Left ventricle myocardium superior (tissue), 1 donor: ENCODE data around the gene IRX2. TPM values are rescaled to one million over a fixed set of nuclear protein-coding genes. Genes with fewer than 3 reads are reported as not detected.
A peak's percentile ranks its signal among the peaks of the same experiment; 100 is the strongest.

Source experiments
- ATAC-seq: fragments of 200-7000 bp; cut with Tn5 transposase; one replicate; pipeline ENCODE4 v1.9.1; 2020; ENCODE audit warnings: mild to moderate bottlenecking, moderate library complexity
- DNase-seq: peaks from one replicate; pipeline ENCODE4 v3.0.0-alpha.2; 2020
- intact Hi-C: fragments of 100-400 bp; cut with micrococcal nuclease; formaldehyde crosslinking; loops from one replicate; pipeline ENCODE4 v1.11.0; 2022
- long read RNA-seq: library from polyadenylated mRNA; unstranded; transcript quantifications from one replicate; pipeline ENCODE4 v2.0.0, GENCODE V29; 2021
- total RNA-seq: library from RNA; stranded (reverse); fragmentation: NEBNext Ultra II Directional; extraction: Animal tissue kit (Norgen Biotek cat#: 25700); gene quantifications from one replicate; pipeline ENCODE4 v1.2.1, GENCODE V29; 2021
- donor health status: DM: no; HTN: yes; CAD: no; lungs with severe emphysema.

IRX2 gene
- total RNA-seq, result 3.1 TPM
- long read RNA-seq, partial matches to known transcripts, result 5 of 8 reads
- long read RNA-seq, other reads (novel, unspliced or antisense), result 0 of 8 reads

- intact Hi-C loops, result no loop called here
- DNase-seq (peak; percentile 87), ATAC-seq (peak; percentile 96)
Observed at GRCh38 chr5:2751592-2752021, at the start of gene IRX2. Gene IRX2 (minus strand): TSS chr5:2751677. CDS start chr5:2751413, 264 bp downstream.

- intact Hi-C loops, result no loop called here
- ATAC-seq, result no peak
- no peak for DNase-seq
Observed at GRCh38 chr5:2800035-2800434, 48.6 kb upstream of the IRX2 start.

GRCh38 chr5:2797981-2798380 lies 46.5 kb upstream of the IRX2 start:
- intact Hi-C loops, result no loop called here
- no peak for DNase-seq
- ATAC-seq, result no peak

GRCh38 chr5:2797160-2797559 lies 45.7 kb upstream of the IRX2 start:
- DNase-seq, result no peak
- no peak for ATAC-seq
- intact Hi-C loops, result no loop called here

- ATAC-seq (no peak), DNase-seq (no peak)
- intact Hi-C loops, result no loop called here
Observed at GRCh38 chr5:2783223-2783622, 31.7 kb upstream of the IRX2 start.

- intact Hi-C loops, result no loop called here
- DNase-seq (no peak), ATAC-seq (no peak)
Observed at GRCh38 chr5:2782658-2783057, 31.2 kb upstream of the IRX2 start.

- ATAC-seq, result no peak
- intact Hi-C loops, result no loop called here
Observed at GRCh38 chr5:2780421-2781171, 29.1 kb upstream of the IRX2 start.

GRCh38 chr5:2779459-2779858 lies 28.0 kb upstream of the IRX2 start:
- no peak for DNase-seq
- ATAC-seq, result no peak
- intact Hi-C loops, result no loop called here

More at GRCh38 chr5:2780421-2781171, 29.1 kb upstream of the IRX2 start:
- DNase-seq, result no peak

GRCh38 chr5:2776337-2777302 lies 25.1 kb upstream of the IRX2 start:
- ATAC-seq (no peak), DNase-seq (no peak)
- intact Hi-C loops, result no loop called here

- ATAC-seq (no peak), DNase-seq (no peak)
- intact Hi-C loops, result no loop called here
Observed at GRCh38 chr5:2773327-2773726, 21.9 kb upstream of the IRX2 start.

GRCh38 chr5:2767089-2767488 lies 15.6 kb upstream of the IRX2 start:
- intact Hi-C loops, result no loop called here
- no peak for DNase-seq
- ATAC-seq, result no peak

- DNase-seq (no peak), ATAC-seq (no peak)
- intact Hi-C loops, result no loop called here
Observed at GRCh38 chr5:2764581-2764980, 13.1 kb upstream of the IRX2 start.

- ATAC-seq (no peak), DNase-seq (no peak)
- intact Hi-C loops, result no loop called here
Observed at GRCh38 chr5:2763533-2763794, 12.0 kb upstream of the IRX2 start.

- intact Hi-C loops, result no loop called here
- ATAC-seq (no peak), DNase-seq (no peak)
Observed at GRCh38 chr5:2762744-2763532, 11.5 kb upstream of the IRX2 start.

GRCh38 chr5:2761921-2762488 lies 10.5 kb upstream of the IRX2 start:
- intact Hi-C loops, result no loop called here
- ATAC-seq, result no peak
- DNase-seq, result no peak

GRCh38 chr5:2759696-2760461 lies 8.4 kb upstream of the IRX2 start:
- intact Hi-C loops, result no loop called here
- DNase-seq, result no peak
- ATAC-seq, result no peak

GRCh38 chr5:2759091-2759490 lies 7.6 kb upstream of the IRX2 start:
- intact Hi-C loops, result no loop called here
- DNase-seq, result no peak
- ATAC-seq, result no peak

- intact Hi-C loops, result no loop called here
- ATAC-seq (no peak), DNase-seq (no peak)
Observed at GRCh38 chr5:2758632-2759031, 7.2 kb upstream of the IRX2 start.
